Measurements from ENCODE around the gene GRXCR1.

- TF ChIP-seq CTCF (IDR thresholded peaks at IDR 0.05; ENCODE audit: low read depth, low read length, missing input control) (no peak), YY1 (IDR thresholded peaks at IDR 0.05) (no peak), GABPA (IDR thresholded peaks at IDR 0.05 in 1 of 2, conservative IDR thresholded peaks at IDR 0.05 in 1 of 2) (no peak), TAF1 (conservative IDR thresholded peaks at IDR 0.05) (no peak), FOXA1 (IDR thresholded peaks at IDR 0.05) (no peak), ATF3 (IDR thresholded peaks at IDR 0.05) (no peak), REST (IDR thresholded peaks at IDR 0.05) (no peak), EGR1 (IDR thresholded peaks at IDR 0.05; ENCODE audit: low read depth in 2 of 2) (no peak), MAX (IDR thresholded peaks at IDR 0.05) (no peak)
Observed at GRCh38 chr4:42844422-42845070, 48.0 kb upstream of the GRXCR1 start.

Measured in liver (tissue), 3 donors.